NT2/D1 (cell line): ENCODE measurements around the gene TDRD3.

Source experiments
- SUZ12 ChIP-seq: IDR thresholded peaks from 2 replicates; pipeline ENCODE4 v1.6.1; 2011; ENCODE audit not compliant: insufficient read length, insufficient read depth; ENCODE audit errors: extremely low read depth
- YY1 ChIP-seq: IDR thresholded peaks from 2 replicates; pipeline ENCODE4 v1.6.1; 2011; ENCODE audit not compliant: insufficient read length, insufficient read depth
- ZNF274 ChIP-seq: IDR thresholded peaks from 2 replicates; pipeline ENCODE4 v1.6.1; 2011; ENCODE audit warnings: mild to moderate bottlenecking, low read depth, low read length

- TF ChIP-seq YY1, result no peak
- TF ChIP-seq ZNF274, result no peak
- no peak for TF ChIP-seq SUZ12
Measured at GRCh38 chr13:60392131-60392530, 4.9 kb upstream of the TDRD3 start.
